ENCODE data around the gene POLR1A.

DNA sequence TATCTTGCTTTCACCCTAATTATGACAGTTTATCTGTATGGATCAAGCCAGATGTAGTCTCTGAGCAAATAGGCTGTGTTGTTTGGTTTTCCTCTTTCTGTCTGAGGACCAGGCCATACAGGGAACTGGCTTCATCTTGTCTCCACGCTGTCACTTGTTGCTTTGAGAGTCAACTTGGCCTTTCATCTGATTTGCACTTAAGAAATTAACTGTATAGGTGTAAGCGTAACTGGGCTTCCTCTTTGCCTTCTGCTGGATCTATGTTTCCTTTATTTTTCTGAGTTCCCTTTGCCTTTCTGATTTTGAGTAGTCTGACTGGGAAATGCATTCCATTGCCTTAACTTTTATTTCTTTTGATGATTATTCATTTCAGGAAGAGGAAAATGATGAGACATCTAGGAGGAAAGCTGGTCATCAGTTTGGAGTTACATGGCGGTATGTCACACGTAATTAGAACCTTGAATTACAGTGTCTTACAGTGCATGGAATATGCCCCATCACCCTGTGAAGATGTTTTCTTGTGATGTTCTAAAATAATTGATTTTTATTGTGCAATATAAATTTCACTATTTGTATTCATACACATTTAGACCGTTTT lies 17.7 kb upstream of the POLR1A start:
- TF ChIP-seq CTCF (conservative IDR thresholded peaks at IDR 0.05; ENCODE audit: low read length) = no peak
- no peak for TF ChIP-seq EZH2phosphoT487 (IDR thresholded peaks at IDR 0.05; ENCODE audit: borderline replicate concordance)

Data from Loucy (cell line).